ENCODE data around the gene KRT85.
"Not testable (repeated sequence)": the region's sequence is repeated elsewhere in the genome, so short reads cannot be mapped to it uniquely, and the experiment has no call there.

The KRT85 gene

GRCh38 chr12:52331833-52332232 lies 35.4 kb downstream of the KRT85 start:
- no peak for FAIRE-seq

GRCh38 chr12:52331039-52331438 lies 36.2 kb downstream of the KRT85 start:
- DNase-seq (ENCODE audit: insufficient read length, low spot score) (no peak), FAIRE-seq (no peak)

More at GRCh38 chr12:52331833-52332232, 35.4 kb downstream of the KRT85 start:
- DNase-seq (ENCODE audit: insufficient read length, low spot score), result no peak

- DNase-seq (ENCODE audit: insufficient read length, low spot score) (no peak), FAIRE-seq (no peak)
Measured at GRCh38 chr12:52327830-52328500, 39.3 kb downstream of the KRT85 start.

GRCh38 chr12:52327052-52327829 lies 40.0 kb downstream of the KRT85 start:
- FAIRE-seq (peak; percentile 90), DNase-seq (ENCODE audit: insufficient read length, low spot score) (peak; percentile 88)

- FAIRE-seq (no peak), DNase-seq (ENCODE audit: insufficient read length, low spot score) (no peak)
Measured at GRCh38 chr12:52324153-52324444, 43.2 kb downstream of the KRT85 start.

- DNase-seq (ENCODE audit: insufficient read length, low spot score) (no peak), FAIRE-seq (no peak)
Measured at GRCh38 chr12:52323416-52324152, 43.7 kb downstream of the KRT85 start.

- FAIRE-seq (no peak), DNase-seq (ENCODE audit: insufficient read length, low spot score) (no peak)
Measured at GRCh38 chr12:52323001-52323400, 44.3 kb downstream of the KRT85 start.

- FAIRE-seq, result no peak
- DNase-seq (ENCODE audit: insufficient read length, low spot score), result no peak
Measured at GRCh38 chr12:52322069-52322468, 45.2 kb downstream of the KRT85 start.

GRCh38 chr12:52321418-52321817 lies 45.9 kb downstream of the KRT85 start:
- FAIRE-seq (no peak), DNase-seq (ENCODE audit: insufficient read length, low spot score) (no peak)

- FAIRE-seq, result no peak
Measured at GRCh38 chr12:52320784-52321400, 46.4 kb downstream of the KRT85 start, which contains the start of gene KRT83. Gene KRT83 (minus strand): TSS chr12:52321398. CDS start chr12:52321335, 63 bp downstream.

GRCh38 chr12:52319097-52319496 lies 48.2 kb downstream of the KRT85 start:
- DNase-seq (ENCODE audit: insufficient read length, low spot score) (no peak), FAIRE-seq (no peak)

More at GRCh38 chr12:52320784-52321400, 46.4 kb downstream of the KRT85 start, which contains the start of gene KRT83:
- DNase-seq (ENCODE audit: insufficient read length, low spot score), result no peak

- FAIRE-seq (no peak), DNase-seq (ENCODE audit: insufficient read length, low spot score) (no peak)
Measured at GRCh38 chr12:52318241-52318990, 48.9 kb downstream of the KRT85 start.

- no peak for DNase-seq (ENCODE audit: insufficient read length, low spot score)
- FAIRE-seq, result no peak
Measured at GRCh38 chr12:52317468-52318052, 49.7 kb downstream of the KRT85 start.

- DNase-seq (ENCODE audit: insufficient read length, low spot score) (no peak), FAIRE-seq (no peak)
Measured at GRCh38 chr12:52316701-52317100, 50.6 kb downstream of the KRT85 start.

- FAIRE-seq, result no peak
- no peak for DNase-seq (ENCODE audit: insufficient read length, low spot score)
Measured at GRCh38 chr12:52316290-52316689, 51.0 kb downstream of the KRT85 start.

- DNase-seq (ENCODE audit: insufficient read length, low spot score); FAIRE-seq: not testable (repeated sequence)
Measured at GRCh38 chr12:52315721-52316120, 51.6 kb downstream of the KRT85 start.

- DNase-seq (ENCODE audit: insufficient read length, low spot score) (no peak), FAIRE-seq (no peak)
Measured at GRCh38 chr12:52314511-52314910, 52.8 kb downstream of the KRT85 start.

GRCh38 chr12:52313926-52314325 lies 53.4 kb downstream of the KRT85 start:
- no peak for FAIRE-seq
- no peak for DNase-seq (ENCODE audit: insufficient read length, low spot score)

- DNase-seq (ENCODE audit: insufficient read length, low spot score) (no peak), FAIRE-seq (no peak)
Measured at GRCh38 chr12:52313461-52313860, 53.8 kb downstream of the KRT85 start.

GRCh38 chr12:52312086-52312485 lies 55.2 kb downstream of the KRT85 start:
- DNase-seq (ENCODE audit: insufficient read length, low spot score) (no peak), FAIRE-seq (no peak)

Data from GM19239 (cell line).